Mammary epithelial cell (primary cell): Measurements from ENCODE around the gene RIF1.

Source experiments
- EZH2 ChIP-seq: IDR thresholded peaks from 2 replicates; pipeline ENCODE4 v1.6.1; 2012; ENCODE audit warnings: low read length, inconsistent platforms, borderline replicate concordance
- TF ChIP-seq, protein P1 (sequence below), 2 donors: IDR thresholded peaks in 1 of 2; conservative IDR thresholded peaks in 1 of 2; 2 replicates each; pipeline ENCODE4 v1.5.1; 2011 to 2012; ENCODE audit warnings: inconsistent platforms in 2 of 2, low read length in 2 of 2, mild to moderate bottlenecking in 2 of 2, control low read depth in 1 of 2, low read depth in 1 of 2; ENCODE audit not compliant: insufficient read depth in 1 of 2; ENCODE audit errors: extremely low read depth in 1 of 2

DNA sequence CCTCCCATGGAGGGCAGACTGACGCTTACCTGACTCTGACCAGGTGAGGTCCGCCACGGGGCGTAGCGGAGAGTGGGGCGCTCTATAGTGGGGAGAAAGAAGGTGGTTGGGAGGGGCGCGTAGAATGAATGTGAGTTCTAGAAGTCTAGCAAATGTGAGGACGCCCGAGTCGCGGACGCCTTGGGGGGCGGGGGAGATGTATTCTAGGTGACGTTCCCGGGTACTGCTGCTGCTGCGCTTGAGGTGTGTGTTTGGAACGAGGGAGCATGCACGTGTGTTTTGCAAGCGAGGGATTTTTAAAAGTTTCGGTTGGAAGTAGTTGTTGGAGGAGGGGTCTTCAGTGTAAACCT, 758 bp downstream of the RIF1 start:
- TF ChIP-seq, protein P1, sequence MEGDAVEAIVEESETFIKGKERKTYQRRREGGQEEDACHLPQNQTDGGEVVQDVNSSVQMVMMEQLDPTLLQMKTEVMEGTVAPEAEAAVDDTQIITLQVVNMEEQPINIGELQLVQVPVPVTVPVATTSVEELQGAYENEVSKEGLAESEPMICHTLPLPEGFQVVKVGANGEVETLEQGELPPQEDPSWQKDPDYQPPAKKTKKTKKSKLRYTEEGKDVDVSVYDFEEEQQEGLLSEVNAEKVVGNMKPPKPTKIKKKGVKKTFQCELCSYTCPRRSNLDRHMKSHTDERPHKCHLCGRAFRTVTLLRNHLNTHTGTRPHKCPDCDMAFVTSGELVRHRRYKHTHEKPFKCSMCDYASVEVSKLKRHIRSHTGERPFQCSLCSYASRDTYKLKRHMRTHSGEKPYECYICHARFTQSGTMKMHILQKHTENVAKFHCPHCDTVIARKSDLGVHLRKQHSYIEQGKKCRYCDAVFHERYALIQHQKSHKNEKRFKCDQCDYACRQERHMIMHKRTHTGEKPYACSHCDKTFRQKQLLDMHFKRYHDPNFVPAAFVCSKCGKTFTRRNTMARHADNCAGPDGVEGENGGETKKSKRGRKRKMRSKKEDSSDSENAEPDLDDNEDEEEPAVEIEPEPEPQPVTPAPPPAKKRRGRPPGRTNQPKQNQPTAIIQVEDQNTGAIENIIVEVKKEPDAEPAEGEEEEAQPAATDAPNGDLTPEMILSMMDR (conservative IDR thresholded peaks at IDR 0.05 in 1 of 2, IDR thresholded peaks at IDR 0.05 in 1 of 2; ENCODE audit: extremely low read depth in 1 of 2, insufficient read depth in 1 of 2, low read depth in 1 of 2, low read length in 2 of 2): no peak
- TF ChIP-seq EZH2: no peak
